HG03280 (cell line): ENCODE results near the gene ARSB.
A peak's percentile ranks its signal among the peaks of the same experiment; 100 is the strongest.
"Not testable (repeated sequence)": the region's sequence is repeated elsewhere in the genome, so short reads cannot be mapped to it uniquely, and the experiment has no call there.

Experiments used
- ATAC-seq: cut with Tn5 transposase; IDR thresholded peaks from one replicate; pipeline ENCODE4 v1.9.1; 2021; ENCODE audit warnings: mild to moderate bottlenecking, moderate library complexity; ENCODE audit not compliant: unreplicated experiment

The ARSB gene

GRCh38 chr5:78907255-78907891 is 77.7 kb downstream of the ARSB start:
- ATAC-seq = no peak

DNA sequence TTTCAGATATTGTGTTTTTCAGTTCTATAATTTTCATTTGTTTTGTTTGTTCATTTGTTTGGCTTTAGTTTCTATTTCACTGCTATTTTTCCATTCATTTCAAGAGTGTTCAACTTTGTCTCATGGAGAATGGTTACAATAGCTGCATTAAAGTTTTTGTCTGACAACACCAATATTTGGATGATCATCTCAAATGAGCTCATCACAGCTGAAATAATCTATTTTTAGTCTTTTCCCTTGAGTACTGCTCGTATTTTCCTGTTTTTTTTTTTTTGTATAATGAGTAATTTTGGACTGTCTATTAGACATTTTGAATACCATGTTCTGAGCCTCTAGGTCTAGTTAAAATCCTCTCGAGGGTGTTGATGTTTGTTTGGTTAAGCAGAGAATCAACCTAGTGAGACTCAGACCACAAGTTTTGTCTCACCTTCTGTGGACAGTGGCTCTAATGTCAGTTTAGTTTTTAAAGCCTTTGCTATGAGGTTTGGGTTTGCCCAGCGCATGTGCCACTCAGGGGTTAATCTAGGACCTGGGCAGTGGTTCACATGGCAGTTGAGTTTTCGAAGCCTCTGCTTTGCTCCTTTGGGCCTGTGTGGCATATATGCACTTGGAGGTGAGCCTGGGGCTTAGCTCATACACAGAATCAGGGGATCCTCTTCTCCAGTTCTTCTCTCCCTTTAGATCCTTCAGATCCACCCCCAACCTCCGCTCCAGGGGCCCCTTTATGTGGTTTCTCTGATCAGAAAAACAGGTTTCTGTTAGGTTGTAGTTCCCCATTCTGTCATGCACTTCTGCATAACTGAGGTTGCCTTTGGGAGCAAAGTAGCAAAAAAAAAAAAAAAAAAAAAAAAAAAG is 79.8 kb downstream of the ARSB start:
- ATAC-seq = no peak

DNA sequence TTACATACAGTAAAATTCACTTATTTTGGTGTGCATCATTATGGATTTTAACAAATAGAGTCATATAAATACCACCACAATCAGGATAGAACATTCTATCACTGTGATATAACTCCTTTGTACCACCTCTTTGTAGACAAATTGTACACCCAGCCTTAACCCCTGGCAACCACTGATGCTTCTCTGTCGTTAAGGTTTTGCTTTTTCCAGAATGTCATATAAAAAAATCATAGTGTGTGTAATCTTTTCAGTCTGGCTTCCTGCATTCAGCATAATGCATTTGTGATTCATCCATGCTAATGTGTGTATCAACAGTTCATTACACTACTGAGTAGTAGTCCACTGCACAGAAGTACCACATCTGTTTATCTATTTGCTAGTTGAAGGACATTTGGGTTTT is 81.2 kb downstream of the ARSB start:
- no peak for ATAC-seq

GRCh38 chr5:78903353-78903752 is 81.8 kb downstream of the ARSB start:
- ATAC-seq = no peak

DNA sequence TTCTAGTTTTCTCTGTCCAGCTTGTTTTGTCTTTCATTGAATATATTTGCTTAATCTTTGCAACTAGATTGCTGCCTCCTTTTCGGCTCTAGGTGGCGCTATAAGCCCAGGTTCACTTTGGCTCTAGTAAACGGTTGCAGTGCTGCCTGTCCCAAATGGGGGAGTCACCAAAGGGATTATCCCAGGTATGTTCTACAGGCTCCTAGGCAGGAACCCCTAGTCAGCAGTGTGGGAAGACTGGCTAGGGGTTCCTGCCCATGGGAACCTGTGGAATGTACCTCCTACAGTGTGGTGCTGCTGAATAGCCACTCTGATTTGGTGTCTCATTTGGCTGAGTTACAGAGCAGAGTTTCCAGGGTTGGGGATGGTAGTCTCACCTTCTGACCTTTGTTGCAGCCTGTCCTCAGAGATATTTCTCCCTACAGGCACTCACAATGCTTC is 85.2 kb downstream of the ARSB start:
- no peak for ATAC-seq

GRCh38 chr5:78896132-78896531 is 89.0 kb downstream of the ARSB start:
- no peak for ATAC-seq

DNA sequence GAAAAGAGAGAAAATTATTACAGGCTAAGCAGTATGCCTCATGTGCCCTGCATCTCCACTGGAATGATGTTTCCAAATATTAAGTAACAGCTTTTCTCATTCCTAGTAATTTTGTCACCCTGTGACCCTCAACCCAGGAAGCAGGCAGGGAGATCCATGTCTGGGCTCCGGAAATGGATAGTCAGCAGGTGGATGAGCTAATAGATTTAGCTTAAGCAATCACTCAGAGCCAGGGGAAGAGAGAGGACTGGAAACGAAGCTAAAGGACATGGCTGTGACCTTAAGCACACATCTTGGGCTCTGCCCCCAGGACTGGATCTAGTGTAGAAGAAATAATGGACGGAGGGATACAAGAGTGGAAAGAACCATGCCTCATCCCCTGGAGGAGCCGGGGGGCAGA is 89.5 kb downstream of the ARSB start:
- ATAC-seq = no peak

DNA sequence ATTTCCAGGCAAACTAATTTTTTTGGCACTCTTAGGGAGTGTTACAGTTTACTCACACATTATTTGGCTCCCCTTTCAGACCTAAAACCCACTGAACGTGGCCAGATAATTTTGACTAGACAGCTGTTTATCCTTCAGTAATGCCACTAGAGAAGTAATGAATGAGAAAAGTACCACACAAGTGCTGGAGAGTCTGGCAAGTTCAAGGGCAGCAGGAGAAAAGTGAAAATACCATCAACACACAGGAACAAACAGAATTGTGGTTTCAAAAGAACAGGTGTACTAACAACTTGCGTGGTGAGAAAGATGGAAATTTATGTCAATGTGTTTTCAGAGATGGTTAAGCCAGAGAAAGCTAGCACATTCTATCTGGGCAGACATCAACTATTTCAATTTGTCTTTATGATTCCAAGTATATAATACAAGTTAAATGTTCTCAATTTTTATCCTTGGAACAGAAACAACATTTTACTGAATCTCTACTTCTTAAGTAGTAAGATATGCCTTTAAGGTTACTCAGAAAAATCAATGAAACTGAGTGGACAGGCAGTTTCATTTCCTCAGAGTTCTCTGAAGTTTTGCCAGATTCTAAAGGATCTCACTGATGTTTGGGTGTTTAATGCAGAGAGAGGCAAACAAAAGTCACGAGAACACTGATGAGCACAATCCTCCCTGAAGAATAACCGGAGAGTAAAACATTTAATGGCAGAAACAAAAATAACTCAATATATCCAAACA is 91.0 kb downstream of the ARSB start:
- no peak for ATAC-seq

- no peak for ATAC-seq
Measured at GRCh38 chr5:78890667-78891379, 94.3 kb downstream of the ARSB start.

DNA sequence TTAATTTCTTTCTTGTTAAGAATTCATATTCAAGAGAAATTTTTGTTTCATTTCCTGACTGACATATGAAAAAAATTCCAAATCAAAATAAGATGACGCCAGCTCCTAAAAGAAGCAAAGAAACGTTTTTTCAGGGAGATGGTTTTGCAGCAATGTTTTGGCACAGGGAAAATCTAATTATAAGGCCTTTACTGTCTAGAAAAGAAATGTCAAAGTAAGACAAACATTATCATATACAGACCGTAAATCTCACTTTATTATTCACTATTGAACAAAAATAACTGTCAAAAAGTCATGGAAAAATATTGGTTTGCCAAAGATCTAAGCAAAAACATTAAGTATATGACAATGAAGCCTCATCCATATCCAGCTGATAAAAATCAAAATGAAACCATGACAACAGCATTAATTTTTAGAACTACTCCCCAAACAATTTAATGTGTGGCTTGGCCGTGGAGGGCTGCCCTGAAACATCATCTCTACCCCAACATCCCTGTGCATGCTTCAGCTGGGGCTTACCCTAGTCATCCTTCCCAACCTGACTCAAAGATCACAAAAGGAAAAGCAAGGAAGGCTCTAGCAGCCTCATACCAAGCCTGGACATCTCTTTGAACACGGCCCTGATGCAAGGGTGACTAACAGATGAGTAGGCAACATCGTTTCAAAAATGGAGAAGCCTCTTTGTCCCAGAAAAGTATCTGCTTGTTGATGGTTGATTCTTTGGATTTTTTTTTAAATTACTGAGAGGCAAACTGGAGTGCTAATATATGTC is 95.6 kb downstream of the ARSB start:
- ATAC-seq = no peak

GRCh38 chr5:78888580-78889368 is 96.3 kb downstream of the ARSB start:
- no peak for ATAC-seq

GRCh38 chr5:78887384-78888118 is 97.6 kb downstream of the ARSB start:
- peak; percentile 72 for ATAC-seq

DNA sequence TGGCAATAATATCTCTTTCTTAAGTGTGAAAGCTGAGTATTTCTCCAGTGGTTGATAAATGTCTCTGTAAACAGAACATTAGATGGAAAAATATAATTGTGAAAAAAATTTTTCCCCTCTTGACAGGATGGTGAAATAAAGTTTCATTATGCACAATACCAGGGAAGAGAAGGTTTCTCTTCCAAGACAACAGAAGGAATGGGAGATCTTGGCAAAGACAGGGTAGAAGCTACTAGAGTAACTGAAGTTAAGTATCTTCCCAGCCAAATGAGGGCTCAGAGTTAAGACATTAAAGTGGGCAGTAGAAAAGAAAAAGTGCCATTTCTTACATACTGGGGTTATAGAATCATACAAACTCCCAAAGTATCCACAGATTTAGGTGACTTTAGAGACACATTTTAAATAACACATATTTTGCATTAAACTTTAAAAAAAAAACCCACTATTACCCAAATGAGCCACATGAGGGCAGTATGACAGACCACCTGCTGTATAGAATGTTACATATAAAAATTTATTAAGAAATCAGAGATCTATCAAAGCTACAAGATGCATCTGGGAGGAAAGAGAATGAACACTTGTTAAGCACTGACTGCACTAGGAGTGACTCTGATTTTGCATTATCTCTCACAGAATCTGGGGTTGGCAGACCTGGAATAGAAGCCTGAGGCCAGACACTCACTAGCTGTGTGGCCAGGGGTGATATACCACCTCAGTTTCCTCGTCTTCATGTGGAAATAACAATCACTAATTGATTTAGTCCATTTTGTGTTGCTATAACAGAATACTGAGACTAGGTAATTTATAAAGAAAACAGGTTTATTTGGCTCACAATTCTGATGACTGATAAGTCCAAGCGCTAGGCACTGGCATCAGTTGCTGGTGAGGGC is 98.5 kb downstream of the ARSB start:
- no peak for ATAC-seq

GRCh38 chr5:78881884-78882283 is 103.2 kb downstream of the ARSB start:
- ATAC-seq = no peak

DNA sequence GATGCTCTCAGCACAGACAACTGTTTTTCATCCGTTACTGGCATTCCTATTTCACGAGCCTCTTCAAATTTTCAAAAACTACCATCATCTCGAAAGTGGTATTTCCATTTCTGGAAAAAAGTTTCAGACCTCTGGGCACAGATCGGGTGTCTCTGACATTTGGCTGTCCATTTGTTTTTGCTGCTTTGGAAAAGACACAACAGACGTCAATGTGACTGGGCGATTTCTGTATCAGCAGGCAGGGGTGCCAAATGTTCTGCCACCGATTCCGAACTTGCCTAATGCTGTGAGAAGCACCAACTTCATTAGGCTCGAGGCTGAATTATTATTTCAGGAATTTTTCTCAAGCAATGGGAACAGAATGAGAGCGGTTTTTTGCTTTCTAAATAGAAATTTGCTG is 105.6 kb downstream of the ARSB start:
- ATAC-seq = no peak

DNA sequence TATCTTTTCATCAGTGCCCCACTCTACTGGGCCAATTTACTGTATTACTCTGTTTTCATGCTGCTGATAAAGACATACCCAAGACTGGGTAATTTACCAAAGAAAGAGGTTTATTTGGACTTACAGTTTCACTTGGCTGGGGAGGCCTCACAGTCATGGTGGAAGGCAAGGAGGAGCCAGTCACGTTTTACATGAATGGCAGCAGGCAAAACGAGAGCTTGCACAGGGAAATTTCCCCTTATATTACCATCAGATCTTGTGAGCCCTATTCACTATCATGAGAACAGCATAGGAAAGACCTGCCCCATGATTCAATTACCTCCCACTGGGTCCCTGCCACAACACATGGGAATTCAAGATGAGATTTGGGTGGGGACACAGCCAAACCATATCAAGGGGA is 119.0 kb downstream of the ARSB start:
- not testable (repeated sequence) for ATAC-seq

GRCh38 chr5:78858364-78858763 is 126.7 kb downstream of the ARSB start:
- no peak for ATAC-seq

GRCh38 chr5:78855026-78855425 is 130.1 kb downstream of the ARSB start:
- no peak for ATAC-seq
